SK-N-SH (cell line): ENCODE measurements around the gene TBCD. TPM values are rescaled to one million over a fixed set of nuclear protein-coding genes. Genes with fewer than 3 reads are reported as not detected.

Source experiments
- CTCF ChIA-PET: fragments of 300-600, 350-600 bp; formaldehyde crosslinking; extraction: SDS; loops from one replicate; lab custom pipeline; 2021; lab: Yijun Ruan, JAX
- POLR2A ChIA-PET: fragments of 350-600 bp; sonication (Branson Sonifier 250); formaldehyde crosslinking; extraction: SDS; loops from one replicate; lab custom pipeline; 2020; ENCODE audit warnings: antibody characterized with exemption, inconsistent platforms; lab: Yijun Ruan, JAX
- DNase-seq: peaks from one replicate; pipeline ENCODE4 v3.0.0; 2012
- H2AFZ ChIP-seq: fragments of 200-600 bp; sonication (generic); 2 replicates; pipeline ENCODE4 v1.8.1; 2016; ENCODE audit warnings: antibody characterized with exemption, mild to moderate bottlenecking, low read depth
- H3F3A ChIP-seq: fragments of 200-600 bp; sonication (generic); replicated peaks from 2 replicates; pipeline ENCODE3; 2016; ENCODE audit warnings: antibody characterized with exemption, mild to moderate bottlenecking; ENCODE audit not compliant: insufficient read depth
- H3K27ac ChIP-seq, 2 experiments: fragments of 200-500 bp in 1 of 2; fragments of 200-600 bp in 1 of 2; sonication (Bioruptor generic) in 1 of 2; sonication (generic), shearing (Covaris generic) in 1 of 2; 2 replicates each; pipeline versions ENCODE4 v1.5.1 to v1.6.1; 2014 to 2016; ENCODE audit warnings: low read depth in 2 of 2, inconsistent platforms in 1 of 2, low read length in 1 of 2, mild to moderate bottlenecking in 1 of 2, mixed read lengths in 1 of 2
- H3K27me3 ChIP-seq: fragments of 200-600 bp; sonication (generic), shearing (Covaris generic); 2 replicates; pipeline ENCODE4 v1.6.1; 2016; ENCODE audit warnings: mixed run types; ENCODE audit not compliant: insufficient read depth
- H3K36me3 ChIP-seq, 2 experiments: fragments of 200-500 bp in 1 of 2; fragments of 200-600 bp in 1 of 2; sonication (Bioruptor generic) in 1 of 2; sonication (generic) in 1 of 2; replicated peaks in 1 of 2; 2 replicates each; pipeline versions ENCODE3 to v1.5.1; 2014 to 2016; ENCODE audit warnings: low read length in 1 of 2, mild to moderate bottlenecking in 1 of 2; ENCODE audit not compliant: insufficient read depth in 2 of 2, control insufficient read depth in 1 of 2
- H3K4me1 ChIP-seq, 2 experiments: fragments of 200-500 bp in 1 of 2; fragments of 200-600 bp in 1 of 2; sonication (Bioruptor generic) in 1 of 2; sonication (generic), shearing (Covaris generic) in 1 of 2; 2 replicates each; pipeline versions ENCODE4 v1.5.1 to v1.6.1; 2014 to 2016; ENCODE audit warnings: low read depth in 1 of 2, low read length in 1 of 2, mixed run types in 1 of 2; ENCODE audit not compliant: insufficient read depth in 2 of 2, control insufficient read depth in 1 of 2
- H3K4me2 ChIP-seq: fragments of 200-600 bp; sonication (generic), shearing (Covaris generic); 2 replicates; pipeline ENCODE4 v1.6.1; 2017; ENCODE audit warnings: mixed run types
- H3K4me3 ChIP-seq, 2 experiments: fragments of 200-500 bp in 1 of 2; fragments of 200-600 bp in 1 of 2; sonication (Bioruptor generic) in 1 of 2; sonication (generic), shearing (Covaris generic) in 1 of 2; 2 replicates each; pipeline versions ENCODE4 v1.5.1 to v1.8.1; 2014 to 2016; ENCODE audit warnings: low read depth in 2 of 2, inconsistent platforms in 1 of 2, low read length in 1 of 2, mild to moderate bottlenecking in 1 of 2, mixed read lengths in 1 of 2, moderate library complexity in 1 of 2
- H3K79me2 ChIP-seq: fragments of 200-600 bp; sonication (generic); 2 replicates; pipeline ENCODE4 v1.8.1; 2017; ENCODE audit warnings: mild to moderate bottlenecking; ENCODE audit not compliant: insufficient read depth
- H3K9ac ChIP-seq: fragments of 200-600 bp; sonication (generic); 2 replicates; pipeline ENCODE4 v1.6.1; 2017; ENCODE audit warnings: mixed run types
- H3K9me2 ChIP-seq: fragments of 200-600 bp; sonication (generic); 2 replicates; pipeline ENCODE4 v1.6.1; 2017; ENCODE audit warnings: mixed run types
- H3K9me3 ChIP-seq: fragments of 200-600 bp; sonication (generic); 2 replicates; pipeline ENCODE4 v1.6.1; 2017; ENCODE audit warnings: mixed run types, mild to moderate bottlenecking, moderate library complexity
- H4K20me1 ChIP-seq: fragments of 200-600 bp; sonication (generic); 2 replicates; pipeline ENCODE4 v1.6.1; 2017; ENCODE audit warnings: mild to moderate bottlenecking, mixed run types; ENCODE audit not compliant: insufficient read depth
- EZH2phosphoT487 ChIP-seq: fragments of 200-600 bp; sonication (generic); IDR thresholded peaks from 2 replicates; pipeline ENCODE4 v1.6.1; 2017; ENCODE audit warnings: low read depth, mixed run types, mild to moderate bottlenecking, antibody characterized with exemption, moderate library complexity, borderline replicate concordance
- FOSL2 ChIP-seq: IDR thresholded peaks from 2 replicates; pipeline ENCODE4 v1.4.0; 2012; ENCODE audit warnings: low read depth, mild to moderate bottlenecking, moderate library complexity, borderline replicate concordance
- FOXJ3 ChIP-seq: sonication (generic); formaldehyde crosslinking; IDR thresholded peaks from 2 replicates; pipeline ENCODE4 v1.5.1; 2020; ENCODE audit warnings: mild to moderate bottlenecking, missing genetic modification reagents
- GABPA ChIP-seq: IDR thresholded peaks from 2 replicates; pipeline ENCODE4 v1.4.0; 2012; ENCODE audit warnings: low read depth, mild to moderate bottlenecking
- GATA2 ChIP-seq: sonication (generic); formaldehyde crosslinking; IDR thresholded peaks from 2 replicates; pipeline ENCODE4 v1.5.0; 2020; ENCODE audit warnings: mild to moderate bottlenecking, missing genetic modification reagents
- MEF2A ChIP-seq: IDR thresholded peaks from 2 replicates; pipeline ENCODE4 v1.4.0; 2012; ENCODE audit warnings: low read depth, borderline replicate concordance
- NFIC ChIP-seq: IDR thresholded peaks from 2 replicates; pipeline ENCODE4 v1.4.0; 2012; ENCODE audit warnings: borderline replicate concordance
- RCOR1 ChIP-seq: fragments of 150-350 bp; IDR thresholded peaks from 2 replicates; pipeline ENCODE4 v1.6.1; 2017; ENCODE audit warnings: antibody characterized with exemption, low read length
- RFX5 ChIP-seq: IDR thresholded peaks from 2 replicates; pipeline ENCODE4 v1.6.1; 2012; ENCODE audit warnings: mild to moderate bottlenecking, improper control_type of control experiment, low read length
- RXRA ChIP-seq: IDR thresholded peaks from 2 replicates; pipeline ENCODE4 v1.4.0; 2012; ENCODE audit warnings: low read depth, mild to moderate bottlenecking, borderline replicate concordance
- SIN3A ChIP-seq: IDR thresholded peaks from 2 replicates; pipeline ENCODE4 v1.6.1; 2012; ENCODE audit warnings: low read depth, mild to moderate bottlenecking, low read length, moderate library complexity, borderline replicate concordance
- TCF12 ChIP-seq: IDR thresholded peaks from 2 replicates; pipeline ENCODE4 v1.4.0; 2012
- WGBS: methylation state at CpG from one replicate; pipeline ENCODE4 v1.1.6; 2017; ENCODE audit warnings: low lambda C conversion rate; 5-methylcytosine and 5-hydroxymethylcytosine counted together
- polyA plus RNA-seq, 3 experiments: library from polyadenylated mRNA; depleted of rRNA; stranded (reverse); fragments of >200 nt; gene quantifications; 2 replicates each; pipeline ENCODE4 v1.2.3, GENCODE V29; 2012
- TF ChIP-seq, protein P1 (sequence below): IDR thresholded peaks from 2 replicates; pipeline ENCODE4 v1.4.0; 2012; ENCODE audit warnings: low read depth, borderline replicate concordance
- TF ChIP-seq, protein P2 (sequence below): IDR thresholded peaks from 2 replicates; pipeline ENCODE4 v1.4.0; 2012; ENCODE audit warnings: low read depth, borderline replicate concordance

TBCD gene
- polyA plus RNA-seq, 1 of the 3 experiments (the other 2 are of a cell fraction): 107 TPM

DNA sequence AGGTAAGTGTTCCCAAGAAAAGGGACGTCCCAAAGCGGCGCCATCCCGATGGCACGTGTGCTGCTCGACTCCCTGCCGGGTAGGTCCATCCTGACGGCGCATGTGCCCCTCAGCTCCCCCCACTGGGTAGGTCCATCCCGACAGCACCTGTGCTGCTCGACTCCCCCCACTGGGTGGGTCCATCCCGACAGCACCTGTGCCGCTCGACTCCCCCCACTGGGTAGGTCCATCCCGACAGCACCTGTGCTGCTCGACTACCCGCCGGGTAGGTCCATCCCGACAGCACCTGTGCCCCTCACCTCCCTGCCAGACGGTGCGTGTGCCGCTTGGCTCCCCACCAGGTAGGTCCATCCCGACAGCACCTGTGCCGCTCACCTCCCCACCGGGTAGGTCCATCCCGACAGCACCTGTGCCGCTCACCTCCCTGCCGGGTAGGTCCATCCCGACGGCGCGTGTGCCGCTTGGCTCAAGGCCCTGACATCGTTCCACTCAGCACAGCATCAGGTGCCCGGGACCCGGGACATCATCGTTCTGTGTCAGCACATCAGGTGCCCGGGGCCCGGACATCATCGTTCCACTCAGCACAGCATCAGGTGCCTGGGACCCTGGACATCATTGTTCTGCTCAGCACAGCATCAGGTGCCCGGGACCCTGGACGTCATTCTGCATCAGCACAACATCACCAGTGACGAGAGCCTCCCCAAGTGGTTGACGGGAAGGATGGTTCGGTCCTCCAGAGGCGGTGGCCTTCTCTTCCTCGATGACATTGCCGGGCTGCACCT lies 22.2 kb upstream of the TBCD start (continued):
- TF ChIP-seq, protein P1, sequence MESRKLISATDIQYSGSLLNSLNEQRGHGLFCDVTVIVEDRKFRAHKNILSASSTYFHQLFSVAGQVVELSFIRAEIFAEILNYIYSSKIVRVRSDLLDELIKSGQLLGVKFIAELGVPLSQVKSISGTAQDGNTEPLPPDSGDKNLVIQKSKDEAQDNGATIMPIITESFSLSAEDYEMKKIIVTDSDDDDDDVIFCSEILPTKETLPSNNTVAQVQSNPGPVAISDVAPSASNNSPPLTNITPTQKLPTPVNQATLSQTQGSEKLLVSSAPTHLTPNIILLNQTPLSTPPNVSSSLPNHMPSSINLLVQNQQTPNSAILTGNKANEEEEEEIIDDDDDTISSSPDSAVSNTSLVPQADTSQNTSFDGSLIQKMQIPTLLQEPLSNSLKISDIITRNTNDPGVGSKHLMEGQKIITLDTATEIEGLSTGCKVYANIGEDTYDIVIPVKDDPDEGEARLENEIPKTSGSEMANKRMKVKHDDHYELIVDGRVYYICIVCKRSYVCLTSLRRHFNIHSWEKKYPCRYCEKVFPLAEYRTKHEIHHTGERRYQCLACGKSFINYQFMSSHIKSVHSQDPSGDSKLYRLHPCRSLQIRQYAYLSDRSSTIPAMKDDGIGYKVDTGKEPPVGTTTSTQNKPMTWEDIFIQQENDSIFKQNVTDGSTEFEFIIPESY: no peak
- TF ChIP-seq RFX5: no peak
- TF ChIP-seq TCF12: no peak
- no peak for TF ChIP-seq NFIC
- no peak for TF ChIP-seq FOXJ3 (CRISPR knock-in tag)
- TF ChIP-seq EZH2phosphoT487: no peak
- no peak for TF ChIP-seq GATA2 (CRISPR knock-in tag)
- TF ChIP-seq, all 33 proteins: peak for 0

- H3K36me3 ChIP-seq: peaks cover 8 to 27% of the 10 kb centered on the region in 2 experiments
- CTCF ChIA-PET: interaction anchor here (1.1 kb wide), 1 partner anchor 43 kb away, joined by 3 read pairs; no protein-coding TSS in a partner anchor
- no peak overlapping the region for H3K9ac ChIP-seq
- H3K9me3 ChIP-seq: 0 out of 2 replicates have a peak, but pooled peaks cover 4% of the 10 kb centered on the region
- H3K9me2 ChIP-seq: no peaks in the 10 kb centered on the region
- no peak overlapping the region for H3K4me2 ChIP-seq
- H3K4me3 ChIP-seq: no peak overlapping the region
- H3K27me3 ChIP-seq: no peaks in the 10 kb centered on the region
- H3K27ac ChIP-seq: no peak overlapping the region
- no peaks in the 10 kb centered on the region for H3F3A ChIP-seq
- TF ChIP-seq TCF12: no peak
- TF ChIP-seq, protein P2, sequence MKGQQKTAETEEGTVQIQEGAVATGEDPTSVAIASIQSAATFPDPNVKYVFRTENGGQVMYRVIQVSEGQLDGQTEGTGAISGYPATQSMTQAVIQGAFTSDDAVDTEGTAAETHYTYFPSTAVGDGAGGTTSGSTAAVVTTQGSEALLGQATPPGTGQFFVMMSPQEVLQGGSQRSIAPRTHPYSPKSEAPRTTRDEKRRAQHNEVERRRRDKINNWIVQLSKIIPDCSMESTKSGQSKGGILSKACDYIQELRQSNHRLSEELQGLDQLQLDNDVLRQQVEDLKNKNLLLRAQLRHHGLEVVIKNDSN: no peak
- TF ChIP-seq RXRA: no peak
- no peak for TF ChIP-seq GABPA
- TF ChIP-seq RCOR1: no peak
- TF ChIP-seq MEF2A: no peak
- no peak for TF ChIP-seq SIN3A
- TF ChIP-seq, protein P1: no peak
- TF ChIP-seq FOSL2: no peak
- TF ChIP-seq, all 33 proteins: peak for 0
- POLR2A ChIA-PET: no interaction called here
- Histone ChIP-seq H2AFZ (no peak overlapping the region), H4K20me1 (no peaks in the 10 kb centered on the region), H3K79me2 (no peaks in the 10 kb centered on the region), H3K4me1 (peaks cover 0 to 3% of the 10 kb centered on the region in 2 experiments; a peak in 1 of 4 replicates)
- WGBS: 97% methylated on average over 13 of the region's 13 CpGs
- DNase-seq: no peak
These were observed 19.6 kb upstream of the TBCD start for GRCh38 chr17:82732118-82732743.
